NCI-H2171 (cell line): ENCODE data around the gene EPN3.

Source experiments
- DNase-seq: peaks from one replicate; lab custom pipeline; 2025; lab: John Stamatoyannopoulos, UW

Gene EPN3

GRCh38 chr17:50535407-50535806, 2.9 kb downstream of the EPN3 start:
- no peak for DNase-seq

- DNase-seq: no peak
These were observed 4.4 kb downstream of the EPN3 start for GRCh38 chr17:50536683-50537646.

- DNase-seq: no peak
These were observed 5.4 kb downstream of the EPN3 start for GRCh38 chr17:50537721-50538548.

GRCh38 chr17:50538549-50539410, 6.2 kb downstream of the EPN3 start:
- DNase-seq: no peak

- DNase-seq: no peak
These were observed 7.4 kb downstream of the EPN3 start for GRCh38 chr17:50539762-50540559.

GRCh38 chr17:50540560-50541401, 8.2 kb downstream of the EPN3 start:
- no peak for DNase-seq

GRCh38 chr17:50541402-50541715, 8.8 kb downstream of the EPN3 start:
- DNase-seq: no peak

- peak; percentile 84 for DNase-seq
These were observed 9.5 kb downstream of the EPN3 start for GRCh38 chr17:50541716-50542688.

- DNase-seq: no peak
These were observed 10.6 kb downstream of the EPN3 start for GRCh38 chr17:50542795-50543774.

GRCh38 chr17:50544516-50544915, 12.0 kb downstream of the EPN3 start:
- no peak for DNase-seq

GRCh38 chr17:50545311-50545710, 12.8 kb downstream of the EPN3 start:
- DNase-seq: no peak

GRCh38 chr17:50546701-50547034, 14.1 kb downstream of the EPN3 start:
- no peak for DNase-seq

- peak; percentile 84 for DNase-seq
These were observed 14.7 kb downstream of the EPN3 start, which contains the start of gene SPATA20 for GRCh38 chr17:50547035-50547735. TSS of gene SPATA20 (plus strand) at chr17:50547174. CDS start at chr17:50547209, 35 bp downstream.

GRCh38 chr17:50547736-50548083, 15.2 kb downstream of the EPN3 start:
- no peak for DNase-seq

- DNase-seq: no peak
These were observed 16.3 kb downstream of the EPN3 start for GRCh38 chr17:50548831-50549230.

- DNase-seq: no peak
These were observed 16.9 kb downstream of the EPN3 start for GRCh38 chr17:50549256-50549941.

- DNase-seq: no peak
These were observed 17.4 kb downstream of the EPN3 start for GRCh38 chr17:50549969-50550368.
